Right lobe of liver (tissue), 4 donors: ENCODE data around the gene UNC5C.

Experiments
- POLR2A ChIP-seq: fragments of 450-650 bp; IDR thresholded peaks from one replicate; pipeline ENCODE4 v1.6.1; 2017; ENCODE audit warnings: antibody characterized with exemption, mild to moderate bottlenecking
- TF ChIP-seq, protein P1 (sequence below), 4 donors: fragments of 200-600 bp in 3 of 4; fragments of 450-650 bp in 1 of 4; IDR thresholded peaks; one replicate each; pipeline versions ENCODE4 v1.5.1 to v1.8.0; 2016 to 2022; ENCODE audit warnings: antibody characterized with exemption in 4 of 4, mild to moderate bottlenecking in 2 of 4
- donor health status: DM: no; HTN: no; CAD: no.
- donor health status: DM: no; HTN: no; CAD: no.
- donor health status: DM: no; HTN: yes; CAD: no.

DNA sequence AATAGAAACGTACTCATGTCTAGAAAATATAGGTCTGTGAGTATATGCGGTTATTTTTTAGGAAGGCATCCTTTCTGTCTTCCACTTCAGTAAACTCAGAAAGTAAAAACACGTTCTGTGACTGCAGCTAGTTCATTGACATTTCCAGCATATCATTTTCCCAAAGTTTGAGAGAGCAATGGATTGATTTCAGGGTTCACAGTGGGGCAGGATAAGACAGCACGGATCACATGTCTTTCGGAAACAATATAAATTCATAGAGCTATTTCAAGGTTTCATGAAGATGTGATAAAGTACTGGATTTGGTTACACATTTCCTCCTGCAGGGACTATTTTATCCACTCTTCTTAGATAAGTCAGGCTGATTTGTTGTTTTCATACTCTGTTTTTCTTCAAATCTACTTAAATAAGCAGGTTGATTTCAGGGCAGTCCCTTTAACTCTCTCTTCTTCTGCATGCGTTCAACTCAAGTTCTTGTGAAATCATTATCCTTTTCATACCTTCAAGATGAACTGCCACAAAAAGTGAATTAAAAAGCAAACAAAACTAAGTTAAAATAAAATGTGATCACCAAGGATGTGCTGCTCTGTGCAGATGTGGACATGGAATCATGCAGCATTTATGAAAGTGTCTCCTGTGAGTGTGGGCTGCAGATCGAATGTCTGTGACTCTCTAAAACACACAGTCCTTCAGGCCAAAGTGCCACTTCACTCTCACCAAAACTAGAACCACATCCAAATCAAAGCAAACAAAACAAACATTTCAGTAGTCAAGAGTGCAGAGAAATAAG lies 187.7 kb downstream of the UNC5C start:
- TF ChIP-seq, protein P1, sequence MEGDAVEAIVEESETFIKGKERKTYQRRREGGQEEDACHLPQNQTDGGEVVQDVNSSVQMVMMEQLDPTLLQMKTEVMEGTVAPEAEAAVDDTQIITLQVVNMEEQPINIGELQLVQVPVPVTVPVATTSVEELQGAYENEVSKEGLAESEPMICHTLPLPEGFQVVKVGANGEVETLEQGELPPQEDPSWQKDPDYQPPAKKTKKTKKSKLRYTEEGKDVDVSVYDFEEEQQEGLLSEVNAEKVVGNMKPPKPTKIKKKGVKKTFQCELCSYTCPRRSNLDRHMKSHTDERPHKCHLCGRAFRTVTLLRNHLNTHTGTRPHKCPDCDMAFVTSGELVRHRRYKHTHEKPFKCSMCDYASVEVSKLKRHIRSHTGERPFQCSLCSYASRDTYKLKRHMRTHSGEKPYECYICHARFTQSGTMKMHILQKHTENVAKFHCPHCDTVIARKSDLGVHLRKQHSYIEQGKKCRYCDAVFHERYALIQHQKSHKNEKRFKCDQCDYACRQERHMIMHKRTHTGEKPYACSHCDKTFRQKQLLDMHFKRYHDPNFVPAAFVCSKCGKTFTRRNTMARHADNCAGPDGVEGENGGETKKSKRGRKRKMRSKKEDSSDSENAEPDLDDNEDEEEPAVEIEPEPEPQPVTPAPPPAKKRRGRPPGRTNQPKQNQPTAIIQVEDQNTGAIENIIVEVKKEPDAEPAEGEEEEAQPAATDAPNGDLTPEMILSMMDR (IDR thresholded peaks at IDR 0.05) = no peak
- no peak for TF ChIP-seq POLR2A
